SK-N-MC (cell line): ENCODE results near the gene AKNA.

Source experiments
- EZH2 ChIP-seq: fragments of 200-600 bp; sonication (generic); IDR thresholded peaks from one replicate; pipeline ENCODE4 v1.6.1; 2017; ENCODE audit warnings: antibody characterized with exemption
- FOXP2 ChIP-seq: optimal IDR thresholded peaks from 2 replicates; pipeline ENCODE3; 2011; ENCODE audit warnings: mild to moderate bottlenecking, moderate library complexity; ENCODE audit not compliant: insufficient read depth; ENCODE audit errors: extremely low read length, control extremely low read depth
- POLR2AphosphoS5 ChIP-seq: IDR thresholded peaks from 2 replicates; pipeline ENCODE4 v1.6.1; 2012; ENCODE audit warnings: mild to moderate bottlenecking, low read depth, low read length, borderline replicate concordance

DNA sequence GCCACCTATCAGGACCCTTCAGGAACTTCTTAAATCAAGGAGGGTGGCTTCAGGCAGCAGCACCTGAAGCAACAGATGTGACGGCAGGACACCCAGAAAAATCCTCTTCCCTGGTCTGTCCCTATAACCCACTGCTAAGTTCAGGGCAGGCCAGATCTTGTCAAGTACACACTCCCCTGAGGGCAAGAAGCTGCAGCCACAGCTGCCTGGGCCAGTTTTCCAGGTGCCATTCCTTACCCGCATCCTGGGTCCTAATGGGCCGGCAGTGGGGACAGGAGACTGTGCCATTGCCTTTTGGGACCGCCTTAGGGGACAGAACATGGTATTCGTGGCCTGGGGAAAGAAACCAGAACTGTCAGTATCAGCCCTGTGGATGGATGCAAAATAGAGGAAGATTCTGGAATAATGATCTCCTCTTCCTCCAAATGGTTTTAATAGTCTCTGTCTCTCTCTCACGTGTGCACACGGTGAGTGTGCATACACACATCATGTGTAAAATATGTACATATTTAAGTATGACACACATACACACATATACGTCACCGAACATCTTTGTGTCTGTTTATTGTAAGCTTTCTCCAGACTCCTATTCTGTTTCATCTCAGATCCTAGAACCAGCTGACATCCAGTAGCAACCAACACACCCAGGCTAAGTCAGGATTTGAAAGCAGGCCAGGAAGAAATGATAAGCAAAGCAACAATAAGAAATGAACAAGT is 44.2 kb downstream of the AKNA start:
- no peak for TF ChIP-seq EZH2
- TF ChIP-seq POLR2AphosphoS5 = no peak
- no peak for TF ChIP-seq FOXP2
